NCI-H2196 treated with DMSO at 0.1 percent for 48 hours (cell line): ENCODE data around the gene FAM107B.
"Not testable (repeated sequence)": the region's sequence is repeated elsewhere in the genome, so short reads cannot be mapped to it uniquely, and the experiment has no call there.

Experiments
- DNase-seq: peaks from one replicate; lab custom pipeline; 2025; ENCODE audit not compliant: unreplicated experiment; lab: John Stamatoyannopoulos, UW

FAM107B gene

DNA sequence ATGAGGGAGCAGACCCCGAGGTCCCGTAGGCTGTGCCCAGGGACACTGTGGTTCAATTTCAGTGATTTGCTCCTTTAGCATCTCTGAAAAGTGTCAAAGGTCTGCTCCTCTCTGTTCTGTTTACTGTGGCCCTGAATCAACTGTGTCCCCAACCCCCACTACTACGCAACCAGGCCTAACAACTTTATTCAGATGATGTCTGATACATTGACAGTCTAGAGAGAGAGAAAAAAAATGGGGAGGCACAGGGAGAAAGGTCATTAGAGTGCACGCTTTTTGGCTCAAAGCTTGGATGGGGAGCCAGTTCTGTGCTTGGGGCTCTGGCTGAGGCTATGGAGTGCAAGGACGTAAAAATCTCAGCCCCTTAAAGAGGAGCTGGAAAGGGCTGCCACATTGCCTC lies 77.9 kb downstream of the FAM107B start:
- no peak for DNase-seq

DNA sequence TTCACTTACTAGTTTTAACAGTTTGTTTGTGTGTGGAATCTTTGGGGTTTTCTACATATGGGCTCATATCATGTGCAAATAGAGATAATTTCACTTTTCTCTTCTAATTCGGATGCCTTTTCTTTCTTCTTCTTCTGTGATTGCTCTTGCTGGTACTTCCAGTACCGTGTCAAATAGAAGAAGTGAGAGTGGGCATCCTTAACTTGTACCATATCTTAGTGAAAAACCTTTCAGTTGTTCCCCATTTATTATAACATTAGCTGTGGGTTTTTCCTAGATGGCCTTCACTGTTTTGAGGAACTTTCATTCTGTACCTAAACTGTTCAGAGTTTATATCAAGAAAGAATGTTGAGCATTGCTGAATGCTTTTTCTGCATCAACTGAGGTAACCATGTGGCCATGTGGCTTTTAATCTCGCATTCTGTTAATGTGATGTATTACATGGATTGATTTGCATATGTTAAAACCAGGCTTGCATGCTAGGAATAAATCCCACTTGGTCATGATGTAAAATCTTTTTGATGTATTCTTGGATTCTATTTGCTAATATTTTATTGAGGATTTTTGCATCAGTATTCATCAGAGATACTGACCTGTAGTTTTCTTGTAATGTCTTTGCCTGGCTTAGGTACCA lies 78.7 kb downstream of the FAM107B start:
- no peak for DNase-seq

DNA sequence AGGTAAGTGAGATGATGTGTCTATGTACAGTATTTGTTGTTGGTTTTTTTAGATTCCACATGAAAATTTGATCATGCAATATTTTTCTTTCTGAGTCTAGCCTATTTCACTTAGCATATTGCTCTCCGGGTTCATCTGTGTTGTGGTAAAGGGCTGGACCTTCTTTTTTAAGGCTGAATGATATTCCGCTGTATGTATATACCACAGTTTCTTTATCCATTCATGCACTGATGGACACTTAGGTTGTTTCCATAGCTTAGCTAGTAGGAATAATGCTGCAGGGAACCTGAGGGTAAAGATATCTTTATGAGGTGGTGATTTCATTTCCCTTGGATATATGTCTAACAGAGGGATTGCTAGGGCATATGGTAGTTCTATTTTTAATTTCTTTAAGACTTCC lies 80.8 kb downstream of the FAM107B start:
- no peak for DNase-seq

DNA sequence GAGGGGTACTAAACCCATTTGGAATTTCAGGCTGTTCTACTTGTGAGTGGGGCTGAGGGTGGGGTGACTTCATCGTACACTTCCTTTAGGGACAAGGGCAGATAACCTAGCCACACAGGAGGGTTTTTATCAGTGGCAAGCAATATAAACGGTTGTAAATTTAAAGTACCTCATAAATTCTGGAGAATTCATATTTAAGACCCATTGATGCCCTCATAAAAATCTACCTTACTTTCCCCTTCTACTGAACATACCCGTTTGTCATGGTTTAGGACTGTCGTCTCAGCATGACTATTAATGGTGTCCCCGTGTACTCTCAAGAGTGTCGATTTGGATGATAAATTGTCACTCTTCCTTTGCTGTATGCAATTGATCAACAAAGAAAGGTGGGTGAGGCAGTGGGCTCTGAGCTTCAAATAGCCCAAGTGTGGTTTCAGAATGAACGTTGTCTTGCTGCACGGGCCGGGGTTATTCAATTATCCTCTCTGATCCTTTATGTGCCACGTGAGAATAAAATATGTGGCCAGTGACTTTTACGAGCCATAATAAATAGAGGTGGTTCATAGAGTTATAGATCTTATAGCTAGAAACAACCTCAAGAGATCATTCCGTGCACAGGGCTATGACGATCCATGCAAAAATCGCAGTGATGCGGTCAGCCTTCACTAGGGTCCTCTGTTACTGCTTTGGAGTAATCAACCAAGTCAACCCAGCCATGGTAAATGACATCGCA lies 82.2 kb downstream of the FAM107B start:
- no peak for DNase-seq

DNA sequence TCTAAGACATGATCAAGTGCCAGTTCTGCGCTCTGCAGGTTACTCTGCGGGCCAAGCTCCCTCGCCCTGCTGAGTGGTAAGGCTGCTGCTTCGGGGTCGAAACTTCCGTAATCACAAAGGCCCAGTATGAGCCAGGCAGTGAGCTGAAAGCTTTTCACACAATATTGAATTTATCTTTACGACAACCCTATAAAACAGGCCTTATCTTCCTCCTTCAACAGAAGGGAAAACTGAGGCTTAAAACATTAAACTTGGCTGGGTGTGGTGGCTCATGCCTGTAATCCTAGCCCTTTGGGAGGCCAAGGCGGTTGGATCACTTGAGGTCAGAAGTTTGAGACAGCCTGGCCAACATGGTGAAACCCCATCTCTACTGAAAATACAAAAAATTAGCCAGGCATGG lies 83.3 kb downstream of the FAM107B start:
- DNase-seq, result no peak

DNA sequence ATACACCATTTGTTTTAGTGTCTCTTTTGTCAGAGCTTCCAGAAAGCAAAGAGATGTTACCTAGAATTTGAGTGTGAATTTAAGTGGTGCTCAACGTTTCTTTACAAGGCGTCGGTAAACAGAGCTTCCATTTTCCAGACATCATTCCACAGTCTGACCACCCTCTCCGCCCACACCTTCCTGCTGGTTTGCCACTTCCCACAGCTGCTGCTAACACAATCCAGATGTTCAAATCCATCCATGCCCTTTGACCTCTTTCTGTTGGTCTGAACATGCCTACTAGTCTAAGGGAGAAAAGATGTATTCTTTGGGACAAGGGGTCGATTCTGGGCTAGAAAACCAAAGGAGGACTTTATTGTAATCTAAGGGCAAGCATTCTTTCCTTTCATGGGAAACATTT lies 86.1 kb downstream of the FAM107B start:
- no peak for DNase-seq

DNA sequence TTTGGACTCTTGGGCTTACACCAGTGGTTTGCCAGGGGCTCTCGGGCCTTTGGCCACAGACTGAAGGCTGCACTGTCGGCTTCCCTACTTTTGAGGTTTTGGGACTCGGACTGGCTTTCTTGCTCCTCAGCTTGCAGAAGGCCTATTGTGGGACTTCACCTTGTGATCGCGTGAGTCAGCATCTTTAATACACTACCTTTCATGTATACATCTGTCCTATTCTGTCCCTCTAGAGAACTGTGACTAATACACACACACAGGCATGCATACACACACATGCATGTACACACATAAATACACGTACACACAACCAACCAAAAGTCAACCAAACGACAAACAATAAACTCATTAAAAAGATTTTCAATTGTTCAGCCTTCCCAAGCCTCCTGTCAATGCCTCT lies 86.5 kb downstream of the FAM107B start:
- DNase-seq, result not testable (repeated sequence)

DNA sequence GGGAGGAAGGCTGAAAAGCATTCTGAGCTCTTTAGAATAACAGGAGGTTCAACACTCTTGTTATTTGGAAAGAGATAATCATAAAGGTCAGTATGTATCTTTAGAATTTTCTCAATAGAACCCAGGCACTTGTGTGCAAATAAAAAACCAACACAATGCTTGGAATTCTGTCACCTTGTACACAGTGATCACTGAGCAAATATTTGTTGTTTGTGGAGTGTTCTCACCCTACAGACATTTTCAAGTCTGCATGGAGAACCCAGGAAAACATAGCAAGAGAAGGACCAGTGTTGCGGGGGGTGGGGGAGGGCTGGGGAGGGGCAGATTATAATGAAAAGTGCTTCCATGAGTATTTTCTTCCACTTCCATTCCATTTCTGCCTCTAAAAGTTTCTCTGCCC lies 87.4 kb downstream of the FAM107B start:
- no peak for DNase-seq

DNA sequence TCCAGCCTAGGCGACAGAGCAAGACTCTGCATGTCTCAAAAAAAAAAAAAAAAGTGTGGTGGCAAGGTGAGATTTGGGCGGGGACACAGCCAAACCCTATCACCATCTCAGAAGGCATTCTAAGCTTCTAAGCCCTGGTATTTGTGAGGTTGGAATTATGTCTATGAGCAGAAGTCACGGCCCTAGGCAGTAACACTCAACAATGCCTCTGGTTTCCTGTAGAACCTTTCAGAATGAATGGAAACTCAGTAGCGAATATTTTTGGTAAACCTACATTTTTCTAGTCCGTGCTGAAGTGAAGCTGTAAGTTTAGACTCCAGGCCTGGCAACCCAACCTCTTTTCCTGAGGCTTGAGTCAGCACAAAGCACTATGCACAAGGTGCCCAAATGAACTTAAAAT lies 88.3 kb downstream of the FAM107B start:
- DNase-seq, result no peak

DNA sequence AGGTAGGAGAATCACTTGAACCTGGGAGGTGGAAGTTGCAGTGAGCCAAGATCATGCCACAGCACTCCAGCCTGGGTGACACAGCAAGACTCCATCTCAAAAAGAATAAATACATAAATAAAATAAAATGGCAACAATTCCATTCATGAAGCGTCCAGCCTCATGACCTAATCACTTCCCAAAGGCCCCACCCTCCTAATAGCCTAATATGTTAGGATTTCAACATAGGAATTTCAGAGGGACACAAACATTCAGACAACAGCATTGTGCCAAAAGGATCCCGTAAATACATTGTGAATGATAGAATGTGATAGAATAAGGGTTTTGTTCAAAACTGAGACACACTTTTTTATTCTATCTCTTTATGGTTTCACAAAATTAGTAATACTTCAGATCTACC lies 90.3 kb downstream of the FAM107B start:
- DNase-seq, result no peak

DNA sequence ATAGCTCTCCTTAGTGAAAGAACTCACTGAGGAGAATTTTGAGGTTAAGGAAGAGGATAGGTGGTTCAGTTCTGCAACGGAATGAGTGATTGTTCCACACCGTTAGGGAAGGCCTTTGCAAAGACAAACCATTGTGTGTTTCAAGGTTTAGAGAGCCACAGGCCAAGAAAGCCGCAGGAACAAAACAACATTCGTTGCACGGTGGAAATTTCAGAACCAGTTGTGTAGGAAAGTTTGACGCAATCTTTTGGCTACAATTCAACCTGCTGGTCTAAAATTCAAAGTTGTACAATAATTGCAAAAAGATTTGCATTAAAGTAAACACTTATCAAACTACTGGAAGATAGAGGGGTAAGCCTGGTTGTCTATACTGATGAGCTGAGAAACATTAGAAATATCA lies 91.4 kb downstream of the FAM107B start:
- DNase-seq, result no peak

DNA sequence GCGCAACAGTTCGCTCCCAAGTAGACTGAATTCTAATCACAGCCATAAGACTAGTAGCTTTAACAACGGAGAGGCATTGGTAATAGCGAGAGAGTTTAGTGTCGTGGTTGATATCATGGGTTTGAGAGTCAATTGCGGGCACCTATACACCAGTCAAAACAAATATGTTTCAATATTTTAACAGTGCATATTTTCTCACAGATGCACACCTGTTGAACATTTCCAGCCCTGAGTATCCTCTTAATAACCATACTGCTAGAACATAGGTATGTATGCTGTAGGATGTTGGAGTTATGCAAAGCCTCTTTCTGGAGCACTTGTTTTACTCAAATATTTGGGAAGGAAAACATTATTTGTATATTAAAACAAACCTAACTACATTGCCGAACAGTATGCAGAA lies 92.9 kb downstream of the FAM107B start:
- DNase-seq, result no peak

DNA sequence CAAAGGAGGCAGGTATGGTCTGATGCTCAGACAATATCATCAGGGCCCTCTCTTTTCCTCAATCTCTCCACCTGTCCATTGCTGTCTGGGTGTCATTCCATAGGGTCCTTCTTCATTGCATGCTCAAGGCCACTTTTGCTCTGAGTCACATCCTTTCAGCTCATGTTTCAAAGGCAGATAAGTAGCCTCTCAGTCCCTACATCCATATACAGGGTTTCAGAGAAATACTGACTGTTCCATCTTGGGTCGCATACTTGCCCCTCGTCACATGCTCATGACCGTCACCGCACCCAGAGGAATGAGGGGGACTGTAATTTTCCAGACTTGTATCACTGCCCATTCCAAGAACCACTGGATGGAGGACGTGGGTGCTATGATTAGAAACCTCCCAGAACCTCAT lies 93.4 kb downstream of the FAM107B start:
- no peak for DNase-seq

DNA sequence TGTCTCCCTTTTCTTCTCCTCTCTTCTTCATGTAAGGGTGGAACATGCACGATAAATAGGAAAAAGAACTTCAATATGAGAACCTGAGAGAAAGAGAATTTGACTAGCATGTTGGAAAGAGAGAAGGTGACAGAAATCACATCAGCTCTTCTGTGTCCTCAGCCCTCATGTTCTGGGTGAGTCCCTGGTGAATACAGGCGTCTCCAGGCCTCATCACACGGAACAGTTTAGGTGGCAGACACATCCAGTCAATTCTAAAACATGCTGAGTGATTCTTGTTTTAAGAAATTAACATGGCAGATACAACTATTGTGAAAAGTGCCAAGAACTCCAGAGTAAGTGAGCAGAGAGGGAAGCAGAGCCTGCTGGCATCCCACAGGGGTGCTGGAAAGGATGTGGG lies 96.1 kb downstream of the FAM107B start:
- no peak for DNase-seq

DNA sequence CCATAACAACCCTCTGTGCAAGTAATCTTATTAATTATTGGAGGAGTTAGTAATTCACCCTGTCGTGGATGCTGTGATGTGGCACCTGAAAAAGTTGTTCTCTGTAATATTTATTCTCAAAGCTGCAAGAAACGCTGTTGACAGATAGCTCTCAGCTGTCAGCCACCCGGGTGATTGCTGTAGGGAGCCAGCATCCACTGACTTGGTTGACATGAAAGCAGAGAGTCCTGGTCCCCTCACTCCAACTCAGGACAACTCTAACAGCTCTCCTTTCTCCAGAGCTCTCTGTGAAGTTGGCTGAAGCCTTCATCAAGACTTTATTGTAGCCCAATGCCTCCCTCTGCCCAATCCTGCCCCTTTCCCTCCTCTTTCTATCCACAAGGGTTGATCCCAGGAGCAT lies 98.0 kb downstream of the FAM107B start:
- no peak for DNase-seq

DNA sequence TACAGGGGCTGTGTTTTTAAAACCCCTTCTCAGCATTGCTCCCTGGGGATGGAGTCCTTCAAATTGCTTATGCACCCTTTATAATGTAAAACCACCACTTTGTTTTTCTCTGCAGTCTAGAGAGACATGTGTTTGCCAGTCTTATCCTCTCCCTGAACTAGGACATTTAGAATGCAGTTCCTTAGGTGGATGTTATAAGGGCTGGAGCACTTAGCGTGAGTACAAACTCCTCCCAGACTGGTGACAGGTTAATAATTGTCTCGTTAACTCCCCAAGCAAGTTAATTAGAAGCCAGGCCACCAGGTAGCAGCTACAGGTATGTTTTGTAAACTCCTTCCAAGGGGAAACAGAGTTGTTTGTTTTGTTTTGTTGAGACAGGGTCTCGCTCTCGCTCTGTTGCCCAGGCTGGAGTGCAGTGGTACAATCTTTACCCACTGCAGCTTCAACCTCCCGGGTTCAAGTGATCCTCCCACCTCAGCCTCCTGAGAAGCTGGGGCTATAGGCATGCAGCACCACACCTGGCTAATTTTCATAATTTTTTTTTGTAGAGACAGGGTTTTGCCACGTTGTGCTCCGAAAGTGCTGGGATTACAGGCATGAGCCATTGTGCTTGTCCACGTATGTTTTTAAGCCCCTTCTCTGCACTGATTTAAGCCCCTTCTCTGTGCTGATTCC lies 100.2 kb downstream of the FAM107B start:
- DNase-seq, result no peak

DNA sequence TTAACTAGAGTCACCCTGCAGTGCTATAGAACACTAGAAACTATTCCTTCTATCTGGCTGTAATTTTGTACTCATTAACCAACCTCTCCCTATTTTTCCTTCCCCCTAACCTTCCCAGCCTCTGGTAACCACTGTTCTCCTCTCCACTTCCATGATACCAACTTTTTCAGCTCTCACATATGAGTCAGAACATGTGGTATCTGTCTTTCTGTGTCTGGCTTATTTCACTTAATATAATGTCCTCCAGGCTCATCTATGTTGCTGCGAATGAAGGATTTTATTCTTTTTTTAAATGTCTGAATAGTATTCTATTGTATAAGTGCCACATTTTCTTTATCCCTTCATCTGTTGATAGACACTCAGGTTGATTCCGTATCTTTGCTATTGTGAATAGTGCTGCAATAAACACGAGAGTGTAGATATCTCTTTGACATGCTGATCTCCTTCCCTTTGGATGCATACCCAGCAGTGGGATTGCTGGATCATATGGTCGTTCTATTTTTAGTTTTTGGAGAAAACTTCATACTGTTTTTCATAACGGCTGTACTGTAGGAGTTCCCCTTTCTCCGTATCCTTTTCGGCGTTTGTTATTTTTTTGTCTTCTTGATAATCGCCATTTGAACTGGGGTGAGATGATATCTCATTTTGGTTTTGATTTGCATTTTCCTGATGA lies 101.4 kb downstream of the FAM107B start:
- DNase-seq, result no peak

DNA sequence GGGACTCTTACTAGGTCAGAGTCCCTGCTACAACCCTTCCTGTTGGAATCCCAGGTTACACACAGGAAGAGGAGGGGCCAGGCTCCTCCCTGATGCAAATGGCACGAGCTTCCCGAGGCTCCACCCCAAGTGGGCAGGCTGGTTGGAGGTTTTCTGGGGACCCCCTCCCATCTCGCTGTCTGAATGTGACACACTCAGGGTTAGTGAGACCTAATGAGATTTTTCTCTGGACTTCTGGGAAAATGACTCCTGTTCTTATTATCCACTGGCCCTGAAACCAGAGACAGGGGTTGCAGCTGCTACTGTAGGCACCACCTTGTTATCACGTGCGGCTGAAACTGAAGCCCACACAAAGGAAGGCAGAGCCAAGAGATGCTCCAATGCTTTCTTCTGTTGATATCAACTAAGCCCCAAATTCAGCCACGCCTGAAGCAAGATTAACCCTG lies 103.3 kb downstream of the FAM107B start:
- DNase-seq, result no peak

DNA sequence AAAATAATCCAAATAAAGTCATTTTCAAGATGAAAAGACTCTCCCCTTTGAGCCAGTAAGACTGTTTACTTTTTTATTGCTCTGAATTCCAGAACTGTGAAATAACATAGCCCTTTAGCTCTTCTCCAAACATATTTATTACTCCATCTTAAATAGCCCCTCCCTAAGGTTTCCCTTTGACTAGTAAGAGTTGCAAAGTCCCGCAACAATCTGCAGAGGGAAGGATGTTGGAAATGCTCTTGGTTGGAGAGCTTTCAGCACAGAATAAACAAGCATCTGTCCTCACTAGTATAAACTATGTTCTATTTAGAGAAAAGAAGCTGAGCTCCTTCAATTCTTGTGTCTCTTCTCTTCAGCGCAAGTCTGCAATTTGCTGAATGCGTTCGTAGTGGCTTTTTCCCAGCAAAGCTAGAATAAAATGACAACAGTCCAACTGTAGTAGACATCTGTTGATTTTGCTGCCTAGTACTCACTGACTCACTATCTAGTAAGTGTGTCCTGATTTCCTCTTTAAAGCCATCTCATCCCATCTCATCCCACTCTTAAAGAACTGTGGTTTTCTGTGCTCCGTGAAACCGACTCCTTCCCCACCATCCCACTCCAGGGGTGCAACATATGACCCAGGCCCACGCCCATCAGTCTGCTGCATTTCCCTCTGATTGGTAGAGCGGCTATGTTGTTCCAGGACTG lies 104.0 kb downstream of the FAM107B start:
- DNase-seq, result no peak

DNA sequence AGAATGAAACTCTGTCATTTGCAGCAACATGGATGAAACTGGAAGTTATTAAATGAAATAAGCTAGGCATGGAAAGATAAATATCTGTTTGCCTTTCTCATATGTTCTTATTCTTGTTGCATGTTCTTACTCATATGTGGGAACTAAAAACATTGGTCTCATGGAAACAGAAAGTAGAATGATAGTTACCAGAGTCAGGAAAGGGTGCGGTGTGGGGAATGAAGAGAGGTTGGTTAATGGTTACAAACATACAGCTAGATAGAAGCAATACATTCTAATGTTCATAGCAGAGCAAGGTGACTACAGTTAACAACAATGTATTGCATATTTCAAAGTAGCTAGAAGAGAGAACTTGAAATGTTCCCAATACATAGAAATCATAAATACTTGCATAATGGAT lies 105.1 kb downstream of the FAM107B start:
- DNase-seq, result no peak

DNA sequence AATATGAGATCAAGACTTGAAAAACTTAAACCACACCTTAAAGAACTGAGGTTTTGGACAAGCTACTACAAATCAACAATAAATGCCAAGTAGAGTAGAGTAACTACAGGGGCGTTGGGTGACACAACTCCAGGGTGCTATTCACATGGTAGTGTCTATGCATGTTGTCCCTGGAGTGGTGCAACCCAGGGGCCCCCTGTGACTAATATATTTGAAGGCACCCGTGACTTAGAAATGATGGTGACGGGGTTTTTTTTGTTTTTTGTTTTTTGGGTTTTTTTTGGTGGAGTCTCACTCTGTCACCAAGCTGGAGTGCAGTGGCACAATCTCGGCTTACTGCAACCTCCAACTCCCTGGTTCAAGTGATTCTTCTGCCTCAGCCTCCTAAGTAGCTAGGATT lies 106.9 kb downstream of the FAM107B start:
- DNase-seq, result no peak
